B cell (primary cell): ENCODE results near the gene HDHD5. TPM values are rescaled to one million over a fixed set of nuclear protein-coding genes. Genes with fewer than 3 reads are reported as not detected.
A peak's percentile ranks its signal among the peaks of the same experiment; 100 is the strongest.

ENCODE experiments used
- ATAC-seq: fragments of 200-7000 bp; cut with Tn5 transposase; one replicate; pipeline ENCODE4 v1.10.0; 2021; ENCODE audit warnings: low read depth, mild to moderate bottlenecking, moderate number of reproducible peaks, moderate library complexity
- CTCF ChIA-PET: fragments of 350-600 bp; sonication (Branson Sonifier 250); formaldehyde crosslinking; loops from one replicate; lab custom pipeline; 2021; ENCODE audit warnings: antibody characterized with exemption, inconsistent platforms; lab: Charles Lee
- POLR2A ChIA-PET: fragments of 350-600 bp; sonication (Branson Sonifier 250); formaldehyde crosslinking; loops from one replicate; lab custom pipeline; 2021; ENCODE audit warnings: antibody characterized with exemption; lab: Charles Lee
- DNase-seq: peaks from one replicate; pipeline ENCODE4 v3.0.0; 2013
- H2AFZ ChIP-seq: 2 replicates; pipeline ENCODE4 v1.6.1; 2012; ENCODE audit warnings: mild to moderate bottlenecking, low read depth, low read length; ENCODE audit not compliant: insufficient read depth, poor library complexity, severe bottlenecking
- H3K27ac ChIP-seq, 2 donors: 1 replicate in 1 of 2; 2 replicates in 1 of 2; pipeline ENCODE4 v1.5.1; 2012 to 2013; ENCODE audit warnings: low read length in 2 of 2, mild to moderate bottlenecking in 2 of 2, moderate library complexity in 1 of 2
- H3K27me3 ChIP-seq, 4 experiments: fragments of 200-600 bp in 1 of 4; sonication (generic) in 1 of 4; replicated peaks in 1 of 4; 1 replicate in 2 of 4; 2 replicates in 2 of 4; pipeline versions ENCODE4 v1.6.1 to v1.7.0; 2013 to 2016; ENCODE audit warnings: low read length in 3 of 4, mild to moderate bottlenecking in 2 of 4, mixed read lengths in 1 of 4, moderate library complexity in 1 of 4; ENCODE audit not compliant: insufficient read depth in 4 of 4, control insufficient read depth in 3 of 4; ENCODE audit errors: control extremely low read depth in 1 of 4
- H3K36me3 ChIP-seq, 2 experiments: replicated peaks in 1 of 2; 1 replicate in 1 of 2; 2 replicates in 1 of 2; pipeline versions ENCODE4 v1.6.1 to v1.7.1; 2013; ENCODE audit warnings: low read length in 1 of 2; ENCODE audit not compliant: insufficient read depth in 2 of 2, control insufficient read depth in 1 of 2; ENCODE audit errors: control extremely low read depth in 1 of 2, extremely low read depth in 1 of 2
- H3K4me1 ChIP-seq, 2 donors: fragments of 200-600 bp in 1 of 2; sonication (generic) in 1 of 2; 1 replicate in 1 of 2; 2 replicates in 1 of 2; pipeline versions ENCODE4 v1.5.1 to v1.6.1; 2013 to 2017; ENCODE audit warnings: low read length in 2 of 2; ENCODE audit not compliant: control insufficient read depth in 2 of 2, insufficient read depth in 2 of 2
- H3K4me2 ChIP-seq: replicated peaks from 2 replicates; pipeline ENCODE3; 2012; ENCODE audit warnings: mild to moderate bottlenecking, low read depth, low read length; ENCODE audit not compliant: poor library complexity, severe bottlenecking
- H3K4me3 ChIP-seq, 5 experiments: fragments of 200-600 bp in 1 of 5; sonication (generic) in 1 of 5; 1 replicate in 3 of 5; 2 replicates in 2 of 5; pipeline versions ENCODE4 v1.5.1 to v1.7.0; 2011 to 2016; ENCODE audit warnings: low read length in 4 of 5, mild to moderate bottlenecking in 4 of 5, low read depth in 2 of 5, control low read depth in 1 of 5, moderate library complexity in 1 of 5; ENCODE audit not compliant: insufficient read depth in 1 of 5; ENCODE audit errors: control extremely low read depth in 1 of 5, extremely low read depth in 1 of 5
- H3K79me2 ChIP-seq: fragments of 200-600 bp; sonication (generic); one replicate; pipeline ENCODE4 v1.6.0; 2016; ENCODE audit warnings: low read length; ENCODE audit not compliant: control insufficient read depth, insufficient read depth
- H3K9ac ChIP-seq: fragments of 200-600 bp; sonication (generic); 2 replicates; pipeline ENCODE4 v1.6.1; 2017; ENCODE audit warnings: mild to moderate bottlenecking, low read length, moderate library complexity
- H3K9me3 ChIP-seq, 3 donors: one replicate each; pipeline versions ENCODE4 v1.6.1 to v1.7.1; 2013; ENCODE audit warnings: low read length in 2 of 3; ENCODE audit not compliant: control insufficient read depth in 2 of 3, insufficient read depth in 1 of 3; ENCODE audit errors: control extremely low read depth in 1 of 3
- H4K20me1 ChIP-seq: 2 replicates; pipeline ENCODE4 v1.6.0; 2012; ENCODE audit warnings: mild to moderate bottlenecking, low read length; ENCODE audit not compliant: insufficient read depth, control insufficient read depth, poor library complexity, severe bottlenecking
- H3K27ac Mint-ChIP-seq: one replicate; pipeline ENCODE4 v1.8.0; 2021; ENCODE audit warnings: mixed read lengths
- H3K27me3 Mint-ChIP-seq: one replicate; pipeline ENCODE4 v1.8.0; 2021; ENCODE audit warnings: mixed read lengths
- H3K4me1 Mint-ChIP-seq: one replicate; pipeline ENCODE4 v1.8.0; 2021; ENCODE audit warnings: mixed read lengths
- H3K4me3 Mint-ChIP-seq: one replicate; pipeline ENCODE4 v1.8.0; 2021; ENCODE audit warnings: mixed read lengths
- H3K9me3 Mint-ChIP-seq: one replicate; pipeline ENCODE4 v1.8.0; 2022; ENCODE audit warnings: mixed read lengths; ENCODE audit not compliant: insufficient read depth
- CTCF ChIP-seq: fragments of 200-600 bp; IDR thresholded peaks from one replicate; pipeline ENCODE4 v1.8.0; 2022; ENCODE audit warnings: antibody characterized with exemption, mild to moderate bottlenecking
- EZH2 ChIP-seq: IDR thresholded peaks from 2 replicates; pipeline ENCODE4 v1.6.1; 2012; ENCODE audit warnings: borderline replicate concordance, low read depth, mild to moderate bottlenecking, moderate library complexity, low read length; ENCODE audit not compliant: insufficient read depth, poor library complexity, severe bottlenecking
- whole genome bisulfite sequencing: methylation state at CpG from one replicate; pipeline ENCODE4 v1.1.5; 2013; ENCODE audit warnings: missing lambda C conversion rate; ENCODE audit not compliant: insufficient coverage; 5-methylcytosine and 5-hydroxymethylcytosine counted together
- intact Hi-C: fragments of 100-400 bp; cut with micrococcal nuclease; formaldehyde crosslinking; loops from one replicate; pipeline ENCODE4 v1.10.0; 2022
- polyA plus RNA-seq: library from polyadenylated mRNA; depleted of rRNA; stranded (reverse); fragments of >200 nt; gene quantifications from 2 replicates; pipeline ENCODE4 v1.2.3, GENCODE V29; 2012
- total RNA-seq, 2 donors: library from RNA; stranded (reverse); fragments of 120-200 nt in 1 of 2; gene quantifications; 1 replicate in 1 of 2; 2 replicates in 1 of 2; pipeline versions ENCODE4 v1.2.3 to v1.2.4, GENCODE V29; 2013 to 2022

Gene HDHD5
- total and polyA plus RNA-seq, 2 donors (not counting 1 experiment from before 2014, with no cell fraction given), result 17.7 to 37.7 TPM

GRCh38 chr22:17097062-17097461 lies 62.0 kb downstream of the HDHD5 start:
- H3K4me3 Mint-ChIP-seq, result no peak overlapping the region
- no peak for DNase-seq
- Histone ChIP-seq H3K36me3 (peaks cover under 1 to 34% of the 10 kb centered on the region in 2 experiments), H3K79me2 (peaks cover 39% of the 10 kb centered on the region), H3K27ac (no peak overlapping the region), H3K4me3 (no peak overlapping the region), H4K20me1 (peaks cover 35% of the 10 kb centered on the region), H3K9me3 (no peaks in the 10 kb centered on the region), H2AFZ (no peak overlapping the region), H3K4me2 (peak overlapping the region; percentile 8), H3K27me3 (no peaks in the 10 kb centered on the region), H3K9ac (no peak overlapping the region), H3K4me1 (peaks cover 23 to 26% of the 10 kb centered on the region in 2 donors)
- H3K27me3 Mint-ChIP-seq, result no peaks in the 10 kb centered on the region
- POLR2A ChIA-PET, result interaction anchor here (0.7 kb wide), 2 partner anchors 13 to 62 kb away, joined by 3 to 5 read pairs; no protein-coding TSS in a partner anchor
- CTCF ChIA-PET, result no interaction called here
- H3K27ac Mint-ChIP-seq, result no peak overlapping the region
- H3K4me1 Mint-ChIP-seq, result peaks cover 25% of the 10 kb centered on the region
- no peak for TF ChIP-seq EZH2
- TF ChIP-seq CTCF, result no peak
- no peak for ATAC-seq
- 34% methylated on average over 3 of the region's 6 CpGs for WGBS
- intact Hi-C loops, result no loop called here
- no peaks in the 10 kb centered on the region for H3K9me3 Mint-ChIP-seq

GRCh38 chr22:17096071-17096470 lies 63.0 kb downstream of the HDHD5 start:
- H3K27ac Mint-ChIP-seq, result no peak overlapping the region
- no peaks in the 10 kb centered on the region for H3K27me3 ChIP-seq
- H3K4me1 Mint-ChIP-seq, result peaks cover 27% of the 10 kb centered on the region
- no peak overlapping the region for H3K27ac ChIP-seq
- 98% methylated on average over 6 of the region's 7 CpGs for WGBS
- peaks cover 34% of the 10 kb centered on the region for H4K20me1 ChIP-seq
- no peak overlapping the region for H3K4me2 ChIP-seq
- peaks cover 23 to 26% of the 10 kb centered on the region in 2 donors for H3K4me1 ChIP-seq
- H3K27me3 Mint-ChIP-seq, result no peaks in the 10 kb centered on the region
- H3K9ac ChIP-seq, result no peak overlapping the region
- peaks cover 0 to 24% of the 10 kb centered on the region in 2 experiments for H3K36me3 ChIP-seq
- H3K9me3 Mint-ChIP-seq, result no peaks in the 10 kb centered on the region
- TF ChIP-seq EZH2 (no peak), CTCF (no peak)
- H3K4me3 ChIP-seq, result no peak overlapping the region
- intact Hi-C loops, result no loop called here
- no peak for DNase-seq
- CTCF ChIA-PET, result interaction anchor here (1.2 kb wide), 1 partner anchor 405 kb away, joined by 3 read pairs; no protein-coding TSS in a partner anchor
- no peak overlapping the region for H3K4me3 Mint-ChIP-seq
- H3K79me2 ChIP-seq, result peaks cover 49% of the 10 kb centered on the region
- no peaks in the 10 kb centered on the region for H3K9me3 ChIP-seq
- no peak overlapping the region for H2AFZ ChIP-seq
- POLR2A ChIA-PET, result no interaction called here
- no peak for ATAC-seq
